Liver (tissue), 9 donors: ENCODE measurements around the gene GDF10. TPM values are rescaled to one million over a fixed set of nuclear protein-coding genes. Genes with fewer than 3 reads are reported as not detected.

Experiments used
- DNase-seq: peaks from one replicate; pipeline ENCODE4 v3.0.0-alpha.2; 2017; ENCODE audit warnings: low spot score
- H3K27ac ChIP-seq, 2 donors: one replicate each; pipeline ENCODE4 v1.7.0; 2013; ENCODE audit warnings: inconsistent platforms in 2 of 2, low read length in 2 of 2, control low read depth in 1 of 2, low read depth in 1 of 2, mild to moderate bottlenecking in 1 of 2
- H3K27me3 ChIP-seq, 4 donors: one replicate each; pipeline versions ENCODE4 v1.6.1 to v1.7.0; 2013; ENCODE audit warnings: low read length in 3 of 4, inconsistent platforms in 1 of 4, mild to moderate bottlenecking in 1 of 4, moderate library complexity in 1 of 4; ENCODE audit not compliant: control insufficient read depth in 4 of 4, insufficient read depth in 4 of 4
- H3K36me3 ChIP-seq, 4 donors: one replicate each; pipeline versions ENCODE4 v1.6.1 to v1.7.0; 2013; ENCODE audit warnings: low read length in 3 of 4, mild to moderate bottlenecking in 3 of 4, low read depth in 1 of 4, moderate library complexity in 1 of 4; ENCODE audit not compliant: control insufficient read depth in 4 of 4, insufficient read depth in 3 of 4
- H3K4me1 ChIP-seq, 4 donors: one replicate each; pipeline versions ENCODE4 v1.6.1 to v1.7.0; 2013; ENCODE audit warnings: low read length in 3 of 4, mild to moderate bottlenecking in 3 of 4, moderate library complexity in 1 of 4; ENCODE audit not compliant: control insufficient read depth in 4 of 4, insufficient read depth in 4 of 4
- H3K4me3 ChIP-seq, 3 donors: one replicate each; pipeline versions ENCODE4 v1.6.1 to v1.7.0; 2013; ENCODE audit warnings: low read length in 3 of 3, control low read depth in 1 of 3, low read depth in 1 of 3, mild to moderate bottlenecking in 1 of 3
- H3K9ac ChIP-seq, 2 donors: one replicate each; pipeline ENCODE4 v1.7.0; 2013; ENCODE audit warnings: low read length in 2 of 2, mild to moderate bottlenecking in 2 of 2, moderate library complexity in 2 of 2, control low read depth in 1 of 2, low read depth in 1 of 2
- H3K9me3 ChIP-seq, 4 donors: one replicate each; pipeline versions ENCODE4 v1.6.1 to v1.7.0; 2013; ENCODE audit warnings: low read length in 3 of 4; ENCODE audit not compliant: control insufficient read depth in 4 of 4
- CTCF ChIP-seq: fragments of 150-350 bp; IDR thresholded peaks from 2 replicates; pipeline ENCODE4 v1.5.1; 2017; ENCODE audit warnings: improper control_type of control experiment, low read depth, low read length; ENCODE audit not compliant: missing input control
- EGR1 ChIP-seq, 2 donors: IDR thresholded peaks; 2 replicates each; pipeline ENCODE4 v1.6.1; 2016 to 2018; ENCODE audit warnings: antibody characterized with exemption in 2 of 2, low read depth in 2 of 2
- FOXA1 ChIP-seq: IDR thresholded peaks from 2 replicates; pipeline ENCODE4 v1.6.1; 2016; ENCODE audit warnings: antibody characterized with exemption
- FOXA2 ChIP-seq: IDR thresholded peaks from 2 replicates; pipeline ENCODE4 v1.6.1; 2016; ENCODE audit warnings: antibody characterized with exemption
- GABPA ChIP-seq, 2 donors: IDR thresholded peaks in 1 of 2; conservative IDR thresholded peaks in 1 of 2; 2 replicates each; pipeline ENCODE4 v1.6.1; 2016; ENCODE audit warnings: antibody characterized with exemption in 2 of 2, mild to moderate bottlenecking in 1 of 2, moderate library complexity in 1 of 2
- HNF4A ChIP-seq, 2 donors: conservative IDR thresholded peaks; 2 replicates each; pipeline ENCODE4 v1.6.1; 2016; ENCODE audit warnings: antibody characterized with exemption in 2 of 2, mild to moderate bottlenecking in 2 of 2
- HNF4G ChIP-seq: IDR thresholded peaks from 2 replicates; pipeline ENCODE4 v1.6.1; 2016; ENCODE audit warnings: antibody characterized with exemption
- JUND ChIP-seq, 2 donors: IDR thresholded peaks; 2 replicates each; pipeline ENCODE4 v1.6.1; 2016; ENCODE audit warnings: antibody characterized with exemption in 2 of 2
- MAX ChIP-seq: IDR thresholded peaks from 2 replicates; pipeline ENCODE4 v1.6.1; 2016; ENCODE audit warnings: antibody characterized with exemption
- NR2F2 ChIP-seq: IDR thresholded peaks from 2 replicates; pipeline ENCODE4 v1.6.1; 2016; ENCODE audit warnings: antibody characterized with exemption
- RAD21 ChIP-seq, 2 donors: IDR thresholded peaks; 2 replicates each; pipeline ENCODE4 v1.6.1; 2016; ENCODE audit warnings: antibody characterized with exemption in 2 of 2, mild to moderate bottlenecking in 2 of 2
- RXRA ChIP-seq, 2 donors: IDR thresholded peaks; 2 replicates each; pipeline ENCODE4 v1.6.1; 2017 to 2018; ENCODE audit warnings: antibody characterized with exemption in 2 of 2, mild to moderate bottlenecking in 1 of 2
- SP1 ChIP-seq: IDR thresholded peaks from 2 replicates; pipeline ENCODE4 v1.6.1; 2018; ENCODE audit warnings: antibody characterized with exemption, mild to moderate bottlenecking
- TAF1 ChIP-seq: conservative IDR thresholded peaks from 2 replicates; pipeline ENCODE4 v1.6.1; 2016; ENCODE audit warnings: antibody characterized with exemption, mild to moderate bottlenecking
- YY1 ChIP-seq: IDR thresholded peaks from 2 replicates; pipeline ENCODE4 v1.6.1; 2016; ENCODE audit warnings: antibody characterized with exemption, mild to moderate bottlenecking
- WGBS: extraction: QIAGEN DNeasy Blood & Tissue Kit; methylation state at CpG from one replicate; pipeline ENCODE4 v1.1.7; 2013; 5-methylcytosine and 5-hydroxymethylcytosine counted together
- polyA plus RNA-seq, 2 donors: library from polyadenylated mRNA; stranded (reverse) in 1 of 2; unstranded in 1 of 2; fragments of 200-250 nt in 1 of 2; fragments of >200 nt in 1 of 2; fragmentation: Nextera tagmentation in 1 of 2; extraction: Ambion mirVana in 1 of 2; gene quantifications; one replicate each; pipeline versions ENCODE4 v1.2.1 to v1.2.3, GENCODE V29; 2013 to 2015
- total RNA-seq, 2 donors: library from RNA; depleted of rRNA; stranded (reverse); fragments of >200 nt; gene quantifications; one replicate each; pipeline ENCODE4 v1.2.3, GENCODE V29; 2014
- TF ChIP-seq, protein P1 (sequence below): IDR thresholded peaks from 2 replicates; pipeline ENCODE4 v1.6.1; 2016; ENCODE audit warnings: antibody characterized with exemption
- TF ChIP-seq, protein P2 (sequence below): IDR thresholded peaks from 2 replicates; pipeline ENCODE4 v1.6.1; 2016; ENCODE audit warnings: antibody characterized with exemption, mild to moderate bottlenecking
- TF ChIP-seq, protein P3 (sequence below): IDR thresholded peaks from 2 replicates; pipeline ENCODE4 v1.6.1; 2016; ENCODE audit warnings: antibody characterized with exemption
- donor health status: healthy.
- donor health status: healthy.
- donor health status: healthy.
- donor health status: healthy.
- donor health status: healthy.

Gene GDF10
- total and polyA plus RNA-seq, 4 donors, result under 0.01 to 0.28 (median 0.11) TPM

- no peak overlapping the region for H3K4me3 ChIP-seq
- no peaks in the 10 kb centered on the region for H3K36me3 ChIP-seq
- WGBS, result 86% methylated on average over 5 of the region's 5 CpGs
- H3K9ac ChIP-seq, result no peak overlapping the region
- TF ChIP-seq FOXA2 (no peak), SP1 (no peak), JUND (IDR thresholded peaks at IDR 0.05) (no peak), EGR1 (IDR thresholded peaks at IDR 0.05; ENCODE audit: low read depth in 2 of 2) (no peak), MAX (no peak), YY1 (no peak), NR2F2 (no peak), RXRA (IDR thresholded peaks at IDR 0.05) (no peak)
- TF ChIP-seq, protein P1, sequence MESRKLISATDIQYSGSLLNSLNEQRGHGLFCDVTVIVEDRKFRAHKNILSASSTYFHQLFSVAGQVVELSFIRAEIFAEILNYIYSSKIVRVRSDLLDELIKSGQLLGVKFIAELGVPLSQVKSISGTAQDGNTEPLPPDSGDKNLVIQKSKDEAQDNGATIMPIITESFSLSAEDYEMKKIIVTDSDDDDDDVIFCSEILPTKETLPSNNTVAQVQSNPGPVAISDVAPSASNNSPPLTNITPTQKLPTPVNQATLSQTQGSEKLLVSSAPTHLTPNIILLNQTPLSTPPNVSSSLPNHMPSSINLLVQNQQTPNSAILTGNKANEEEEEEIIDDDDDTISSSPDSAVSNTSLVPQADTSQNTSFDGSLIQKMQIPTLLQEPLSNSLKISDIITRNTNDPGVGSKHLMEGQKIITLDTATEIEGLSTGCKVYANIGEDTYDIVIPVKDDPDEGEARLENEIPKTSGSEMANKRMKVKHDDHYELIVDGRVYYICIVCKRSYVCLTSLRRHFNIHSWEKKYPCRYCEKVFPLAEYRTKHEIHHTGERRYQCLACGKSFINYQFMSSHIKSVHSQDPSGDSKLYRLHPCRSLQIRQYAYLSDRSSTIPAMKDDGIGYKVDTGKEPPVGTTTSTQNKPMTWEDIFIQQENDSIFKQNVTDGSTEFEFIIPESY, result no peak
- TF ChIP-seq, protein P2, sequence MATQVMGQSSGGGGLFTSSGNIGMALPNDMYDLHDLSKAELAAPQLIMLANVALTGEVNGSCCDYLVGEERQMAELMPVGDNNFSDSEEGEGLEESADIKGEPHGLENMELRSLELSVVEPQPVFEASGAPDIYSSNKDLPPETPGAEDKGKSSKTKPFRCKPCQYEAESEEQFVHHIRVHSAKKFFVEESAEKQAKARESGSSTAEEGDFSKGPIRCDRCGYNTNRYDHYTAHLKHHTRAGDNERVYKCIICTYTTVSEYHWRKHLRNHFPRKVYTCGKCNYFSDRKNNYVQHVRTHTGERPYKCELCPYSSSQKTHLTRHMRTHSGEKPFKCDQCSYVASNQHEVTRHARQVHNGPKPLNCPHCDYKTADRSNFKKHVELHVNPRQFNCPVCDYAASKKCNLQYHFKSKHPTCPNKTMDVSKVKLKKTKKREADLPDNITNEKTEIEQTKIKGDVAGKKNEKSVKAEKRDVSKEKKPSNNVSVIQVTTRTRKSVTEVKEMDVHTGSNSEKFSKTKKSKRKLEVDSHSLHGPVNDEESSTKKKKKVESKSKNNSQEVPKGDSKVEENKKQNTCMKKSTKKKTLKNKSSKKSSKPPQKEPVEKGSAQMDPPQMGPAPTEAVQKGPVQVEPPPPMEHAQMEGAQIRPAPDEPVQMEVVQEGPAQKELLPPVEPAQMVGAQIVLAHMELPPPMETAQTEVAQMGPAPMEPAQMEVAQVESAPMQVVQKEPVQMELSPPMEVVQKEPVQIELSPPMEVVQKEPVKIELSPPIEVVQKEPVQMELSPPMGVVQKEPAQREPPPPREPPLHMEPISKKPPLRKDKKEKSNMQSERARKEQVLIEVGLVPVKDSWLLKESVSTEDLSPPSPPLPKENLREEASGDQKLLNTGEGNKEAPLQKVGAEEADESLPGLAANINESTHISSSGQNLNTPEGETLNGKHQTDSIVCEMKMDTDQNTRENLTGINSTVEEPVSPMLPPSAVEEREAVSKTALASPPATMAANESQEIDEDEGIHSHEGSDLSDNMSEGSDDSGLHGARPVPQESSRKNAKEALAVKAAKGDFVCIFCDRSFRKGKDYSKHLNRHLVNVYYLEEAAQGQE, result no peak
- no peaks in the 10 kb centered on the region for H3K4me1 ChIP-seq
- peaks cover 0 to 5% (median 0%) of the 10 kb centered on the region in 4 donors for H3K27me3 ChIP-seq
- H3K9me3 ChIP-seq, result peaks cover 0 to 11% (median 0%) of the 10 kb centered on the region in 4 donors
- H3K27ac ChIP-seq, result no peak overlapping the region
- no peak for DNase-seq
These were observed 33.4 kb upstream of the GDF10 start for GRCh38 chr10:47266602-47267001.

DNA sequence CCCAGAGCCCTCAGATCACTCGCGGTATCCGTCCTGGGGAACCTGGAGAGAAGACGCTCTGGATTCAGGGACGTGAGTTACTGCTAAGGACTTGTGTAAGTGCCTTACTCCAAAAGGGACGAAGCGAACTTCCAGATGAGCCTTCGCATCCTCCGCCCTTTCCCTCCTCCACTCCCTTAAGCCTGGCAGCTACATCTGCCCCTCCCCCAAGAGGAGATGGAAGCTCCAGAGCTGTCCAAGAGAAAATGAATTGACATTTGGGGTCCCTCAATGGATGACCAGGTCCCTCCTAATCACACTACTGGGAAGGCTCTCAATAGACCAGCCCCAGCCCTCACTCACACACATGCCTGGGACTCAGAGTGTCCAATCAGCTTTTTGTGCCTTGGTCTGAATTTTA, 31.3 kb upstream of the GDF10 start:
- peaks cover 0 to 17% (median 2%) of the 10 kb centered on the region in 4 donors for H3K9me3 ChIP-seq
- no peak overlapping the region for H3K27ac ChIP-seq
- no peaks in the 10 kb centered on the region for H3K36me3 ChIP-seq
- 86% methylated on average over 9 of the region's 9 CpGs for WGBS
- no peak overlapping the region for H3K9ac ChIP-seq
- H3K4me1 ChIP-seq, result no peaks in the 10 kb centered on the region
- TF ChIP-seq JUND (IDR thresholded peaks at IDR 0.05), result no peak
- TF ChIP-seq HNF4A (conservative IDR thresholded peaks at IDR 0.05), result no peak
- no peak for TF ChIP-seq SP1
- no peak for TF ChIP-seq MAX
- TF ChIP-seq, protein P2, result no peak
- no peak for TF ChIP-seq EGR1 (IDR thresholded peaks at IDR 0.05; ENCODE audit: low read depth in 2 of 2)
- no peak for TF ChIP-seq RAD21 (IDR thresholded peaks at IDR 0.05)
- no peak for TF ChIP-seq CTCF
- no peak for TF ChIP-seq GABPA (IDR thresholded peaks at IDR 0.05 in 1 of 2, conservative IDR thresholded peaks at IDR 0.05 in 1 of 2)
- TF ChIP-seq HNF4G, result no peak
- TF ChIP-seq, protein P1, result no peak
- TF ChIP-seq, protein P3, sequence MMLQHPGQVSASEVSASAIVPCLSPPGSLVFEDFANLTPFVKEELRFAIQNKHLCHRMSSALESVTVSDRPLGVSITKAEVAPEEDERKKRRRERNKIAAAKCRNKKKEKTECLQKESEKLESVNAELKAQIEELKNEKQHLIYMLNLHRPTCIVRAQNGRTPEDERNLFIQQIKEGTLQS, result no peak
- TF ChIP-seq FOXA2, result no peak
- no peak for TF ChIP-seq TAF1
- TF ChIP-seq NR2F2, result no peak
- no peak for TF ChIP-seq YY1
- TF ChIP-seq RXRA (IDR thresholded peaks at IDR 0.05), result no peak
- TF ChIP-seq FOXA1, result no peak
- no peak overlapping the region for H3K4me3 ChIP-seq
- peaks cover 0 to 6% (median 0%) of the 10 kb centered on the region in 4 donors for H3K27me3 ChIP-seq
- no peak for DNase-seq
